Measurements from ENCODE around the gene TRAPPC2L. TPM values are rescaled to one million over a fixed set of nuclear protein-coding genes. Genes with fewer than 3 reads are reported as not detected.

TRAPPC2L gene
- polyA plus RNA-seq, 3 donors, result 38.8 to 89.3 (median 82.4) TPM

- Histone ChIP-seq H3K4me1 (ENCODE audit: control insufficient read depth in 1 of 2, insufficient read depth in 2 of 2, low read length in 2 of 2) (peaks cover 0 to under 1% of the 10 kb centered on the region in 2 donors), H3K27ac (ENCODE audit: low read depth in 1 of 2, low read length in 2 of 2) (no peak overlapping the region), H2AFZ (ENCODE audit: insufficient read depth, low read depth, low read length, poor library complexity, severe bottlenecking) (no peak overlapping the region), H3K9ac (ENCODE audit: insufficient read depth, low read length, poor library complexity, severe bottlenecking) (no peak overlapping the region), H3K79me2 (ENCODE audit: insufficient read depth, low read length) (no peaks in the 10 kb centered on the region), H4K20me1 (ENCODE audit: insufficient read depth, low read length) (peaks cover 5% of the 10 kb centered on the region), H3K36me3 (replicated peaks in 1 of 2; ENCODE audit: control insufficient read depth in 1 of 2, insufficient read depth in 2 of 2, low read length in 2 of 2) (peaks cover 19 to 21% of the 10 kb centered on the region in 2 donors), H3K4me2 (replicated peaks; ENCODE audit: extremely low read depth, low read length, poor library complexity, severe bottlenecking) (no peak overlapping the region), H3K27me3 (ENCODE audit: control insufficient read depth in 2 of 2, insufficient read depth in 2 of 2, low read length in 2 of 2) (peaks cover 0 to 8% of the 10 kb centered on the region in 2 donors), H3K4me3 (replicated peaks in 1 of 3; ENCODE audit: low read depth in 2 of 3, low read length in 3 of 3) (no peak overlapping the region), H3K9me3 (replicated peaks in 1 of 2; ENCODE audit: control insufficient read depth in 1 of 2, insufficient read depth in 1 of 2, low read length in 2 of 2) (no peaks in the 10 kb centered on the region)
- Mint-ChIP-seq H3K27me3 (ENCODE audit: low read depth in 3 of 3) (peaks cover 13 to 23% (median 20%) of the 10 kb centered on the region in 3 donors), H3K9me3 (peaks cover 0 to 5% (median 0%) of the 10 kb centered on the region in 7 donors), H3K4me3 (no peak overlapping the region), H3K4me1 (peaks cover 3% of the 10 kb centered on the region), H3K36me3 (peaks cover 22 to 25% of the 10 kb centered on the region in 2 donors), H3K27ac (no peak overlapping the region)
- no peak for DNase-seq
- intact Hi-C loops (cut with micrococcal nuclease), result no loop called here
- WGBS (ENCODE audit: insufficient coverage), result 95% methylated on average over 15 of the region's 15 CpGs
- TF ChIP-seq CTCF (IDR thresholded peaks at IDR 0.05), result no peak
Observed at GRCh38 chr16:88865742-88866141, 8.8 kb downstream of the TRAPPC2L start.

GRCh38 chr16:88866151-88866920 is 9.4 kb downstream of the TRAPPC2L start, which contains the start of gene PABPN1L:
TSS of gene PABPN1L (minus strand) at chr16:88866660. CDS start at chr16:88866606, 54 bp downstream.
- Histone ChIP-seq H4K20me1 (ENCODE audit: insufficient read depth, low read length) (peaks cover 5% of the 10 kb centered on the region), H3K9me3 (replicated peaks in 1 of 2; ENCODE audit: control insufficient read depth in 1 of 2, insufficient read depth in 1 of 2, low read length in 2 of 2) (no peaks in the 10 kb centered on the region), H3K27me3 (ENCODE audit: control insufficient read depth in 2 of 2, insufficient read depth in 2 of 2, low read length in 2 of 2) (peaks cover 0 to 14% of the 10 kb centered on the region in 2 donors), H3K27ac (ENCODE audit: low read depth in 1 of 2, low read length in 2 of 2) (no peak within 1 kb of the TSS), H3K9ac (ENCODE audit: insufficient read depth, low read length, poor library complexity, severe bottlenecking) (no peak within 1 kb of the TSS), H2AFZ (ENCODE audit: insufficient read depth, low read depth, low read length, poor library complexity, severe bottlenecking) (no peak within 1 kb of the TSS), H3K4me1 (ENCODE audit: control insufficient read depth in 1 of 2, insufficient read depth in 2 of 2, low read length in 2 of 2) (peaks cover 0 to 7% of the 10 kb centered on the region in 2 donors), H3K79me2 (ENCODE audit: insufficient read depth, low read length) (no peaks in the 10 kb centered on the region), H3K4me2 (replicated peaks; ENCODE audit: extremely low read depth, low read length, poor library complexity, severe bottlenecking) (no peak within 1 kb of the TSS), H3K36me3 (replicated peaks in 1 of 2; ENCODE audit: control insufficient read depth in 1 of 2, insufficient read depth in 2 of 2, low read length in 2 of 2) (peaks cover 13 to 15% of the 10 kb centered on the region in 2 donors), H3K4me3 (replicated peaks in 1 of 3; ENCODE audit: low read depth in 2 of 3, low read length in 3 of 3) (no peak within 1 kb of the TSS)
- Mint-ChIP-seq H3K9me3 (peaks cover 0 to 5% (median 0%) of the 10 kb centered on the region in 7 donors), H3K4me3 (no peak within 1 kb of the TSS), H3K36me3 (peaks cover 16 to 19% of the 10 kb centered on the region in 2 donors), H3K27me3 (ENCODE audit: low read depth in 3 of 3) (peaks cover 18 to 28% (median 24%) of the 10 kb centered on the region in 3 donors), H3K27ac (no peak within 1 kb of the TSS), H3K4me1 (peaks cover 7% of the 10 kb centered on the region)
- no peak for DNase-seq
- intact Hi-C loops (cut with micrococcal nuclease), result no loop called here
- WGBS (ENCODE audit: insufficient coverage), result 89% methylated on average over 13 of the region's 20 CpGs
- TF ChIP-seq CTCF (IDR thresholded peaks at IDR 0.05), result no peak
